Naive thymus-derived CD4-positive, alpha-beta T cell (primary cell): ENCODE measurements around the gene SPATA16. TPM values are rescaled to one million over a fixed set of nuclear protein-coding genes. Genes with fewer than 3 reads are reported as not detected.

Source experiments
- ATAC-seq: fragments of 150-1000 bp; cut with Tn5 transposase; 2 replicates; pipeline ENCODE4 v1.10.0; 2021; ENCODE audit warnings: mild to moderate bottlenecking, moderate library complexity
- CTCF ChIA-PET: fragments of 350-600 bp; sonication (Branson Sonifier 250); formaldehyde crosslinking; loops from one replicate; lab custom pipeline; 2021; ENCODE audit warnings: antibody characterized with exemption; lab: Charles Lee
- POLR2A ChIA-PET: fragments of 350-600 bp; sonication (Branson Sonifier 250); formaldehyde crosslinking; loops from one replicate; lab custom pipeline; 2021; ENCODE audit warnings: antibody characterized with exemption, inconsistent platforms; lab: Charles Lee
- DNase-seq, 9 donors: peaks; one replicate each; pipeline versions ENCODE4 v3.0.0 to v3.0.0-alpha.2; 2020 to 2022; ENCODE audit warnings: mixed read lengths in 1 of 9
- H3K27ac ChIP-seq: one replicate; pipeline ENCODE4 v1.7.0; 2013; ENCODE audit warnings: mild to moderate bottlenecking, low read depth, low read length, moderate library complexity
- H3K27me3 ChIP-seq, 2 donors: one replicate each; pipeline ENCODE4 v1.7.0; 2013; ENCODE audit warnings: low read length in 2 of 2, mild to moderate bottlenecking in 2 of 2, moderate library complexity in 2 of 2; ENCODE audit not compliant: control insufficient read depth in 2 of 2, insufficient read depth in 2 of 2
- H3K36me3 ChIP-seq, 3 experiments: 1 replicate in 2 of 3; 2 replicates in 1 of 3; pipeline ENCODE4 v1.7.0; 2013; ENCODE audit warnings: low read length in 3 of 3, mild to moderate bottlenecking in 3 of 3, moderate library complexity in 1 of 3; ENCODE audit not compliant: insufficient read depth in 3 of 3, control insufficient read depth in 2 of 3
- H3K4me1 ChIP-seq, 2 donors: one replicate each; pipeline ENCODE4 v1.7.0; 2013; ENCODE audit warnings: low read length in 2 of 2, mild to moderate bottlenecking in 2 of 2, moderate library complexity in 1 of 2; ENCODE audit not compliant: control insufficient read depth in 2 of 2, insufficient read depth in 2 of 2
- H3K4me3 ChIP-seq: 2 replicates; pipeline ENCODE4 v1.7.0; 2013; ENCODE audit warnings: mild to moderate bottlenecking, low read length
- H3K9me3 ChIP-seq, 3 experiments: 1 replicate in 2 of 3; 2 replicates in 1 of 3; pipeline ENCODE4 v1.7.0; 2013; ENCODE audit warnings: low read length in 3 of 3; ENCODE audit not compliant: control insufficient read depth in 2 of 3
- H3K27ac Mint-ChIP-seq, 9 donors: one replicate each; pipeline ENCODE4 v1.8.0; 2020 to 2022; ENCODE audit warnings: mixed read lengths in 9 of 9, mild to moderate bottlenecking in 8 of 9, moderate library complexity in 5 of 9, inconsistent platforms in 2 of 9
- H3K27me3 Mint-ChIP-seq, 5 donors: one replicate each; pipeline ENCODE4 v1.8.0; 2021 to 2022; ENCODE audit warnings: mixed read lengths in 5 of 5, mild to moderate bottlenecking in 1 of 5
- H3K36me3 Mint-ChIP-seq, 5 donors: one replicate each; pipeline ENCODE4 v1.8.0; 2020 to 2022; ENCODE audit warnings: mixed read lengths in 5 of 5, mild to moderate bottlenecking in 3 of 5, inconsistent platforms in 1 of 5
- H3K4me1 Mint-ChIP-seq, 7 donors: one replicate each; pipeline ENCODE4 v1.8.0; 2020 to 2022; ENCODE audit warnings: mixed read lengths in 7 of 7, mild to moderate bottlenecking in 3 of 7, inconsistent platforms in 1 of 7
- H3K4me3 Mint-ChIP-seq, 10 donors: one replicate each; pipeline ENCODE4 v1.8.0; 2020 to 2022; ENCODE audit warnings: mild to moderate bottlenecking in 10 of 10, mixed read lengths in 10 of 10, moderate library complexity in 6 of 10, inconsistent platforms in 2 of 10
- H3K9me3 Mint-ChIP-seq, 11 donors: one replicate each; pipeline ENCODE4 v1.8.0; 2020 to 2022; ENCODE audit warnings: mixed read lengths in 11 of 11, mild to moderate bottlenecking in 4 of 11, inconsistent platforms in 1 of 11, moderate library complexity in 1 of 11
- intact Hi-C, 2 donors: fragments of 100-400 bp; cut with micrococcal nuclease; formaldehyde crosslinking; loops; one replicate each; pipeline ENCODE4 v1.15.1; 2023
- polyA plus RNA-seq, 2 donors: library from polyadenylated mRNA; unstranded; fragments of 300-500 nt; fragmentation: Illumina TruSeq; gene quantifications; one replicate each; pipeline ENCODE4 v1.2.3, GENCODE V29; 2021
- total RNA-seq, 6 experiments: library from RNA in 5 of 6; stranded (reverse) in 5 of 6; gene quantifications; 1 replicate in 5 of 6; 2 replicates in 1 of 6; pipeline ENCODE4 v1.2.3 and lab custom pipeline; 2021 to 2026

The SPATA16 gene
- total and polyA plus RNA-seq, 7 experiments from 2014 or later: not detected

DNA sequence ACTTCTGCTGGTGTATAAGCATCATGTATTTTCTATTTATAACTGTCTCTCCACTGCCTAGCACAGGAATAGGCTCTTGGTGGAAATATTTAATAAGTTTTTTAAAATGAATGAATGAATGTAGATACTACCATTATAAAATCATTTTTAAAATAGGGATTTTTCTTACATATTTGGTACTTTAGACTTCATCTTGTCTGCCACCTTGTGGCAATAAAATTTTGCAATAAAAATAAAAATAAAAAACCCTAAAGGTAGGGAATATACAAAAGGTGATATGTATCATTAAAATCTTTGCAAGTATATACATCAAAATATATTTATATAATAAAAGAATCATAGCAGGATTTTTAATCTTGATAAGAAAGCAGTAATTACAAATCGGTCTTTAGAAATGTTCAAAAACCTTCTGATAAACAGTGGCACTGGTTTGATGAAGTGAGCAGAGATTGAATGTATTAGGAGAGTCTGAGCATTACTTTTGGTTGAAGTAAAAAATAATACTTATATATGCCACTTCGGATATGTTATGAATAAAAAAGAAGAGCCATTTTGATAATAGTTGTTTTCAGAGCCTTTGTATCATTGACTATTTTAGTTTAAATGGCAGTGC is 95.2 kb downstream of the SPATA16 start:
- Histone ChIP-seq H3K4me3 (no peak overlapping the region), H3K27ac (no peak overlapping the region), H3K4me1 (no peaks in the 10 kb centered on the region), H3K36me3 (no peaks in the 10 kb centered on the region), H3K9me3 (no peaks in the 10 kb centered on the region), H3K27me3 (no peaks in the 10 kb centered on the region)
- Mint-ChIP-seq H3K4me1 (no peaks in the 10 kb centered on the region), H3K27me3 (no peaks in the 10 kb centered on the region), H3K9me3 (no peaks in the 10 kb centered on the region), H3K36me3 (no peaks in the 10 kb centered on the region), H3K27ac (no peak overlapping the region), H3K4me3 (no peak overlapping the region)
- POLR2A ChIA-PET: no interaction called here
- ATAC-seq (no peak), DNase-seq (no peak)
- intact Hi-C loops: loop anchor here in 1 of 2 donors (5.0 to 10.0 kb wide), 2 partner anchors 239 to 371 kb away; no protein-coding TSS in a partner anchor
- CTCF ChIA-PET: no interaction called here

DNA sequence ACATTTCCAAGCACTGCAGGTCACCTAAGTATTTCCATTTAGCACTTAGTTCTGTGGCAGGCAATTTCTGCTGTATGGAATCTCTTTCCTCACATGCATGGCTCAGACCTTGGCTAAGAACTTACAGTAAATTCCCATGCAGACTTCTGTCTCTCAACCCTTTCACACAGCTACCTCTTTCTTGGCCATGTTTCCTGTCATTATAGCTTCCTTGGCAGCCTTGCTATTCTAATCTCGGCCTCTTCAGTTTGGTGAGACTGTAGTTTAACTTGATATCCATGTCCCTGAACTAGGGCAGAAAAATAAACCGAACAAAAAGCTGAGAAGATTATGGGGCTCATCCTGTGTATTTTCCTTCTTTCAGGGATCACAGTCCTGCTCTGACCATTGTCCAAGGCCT is 96.0 kb downstream of the SPATA16 start:
- no peaks in the 10 kb centered on the region for H3K9me3 Mint-ChIP-seq
- H3K9me3 ChIP-seq: no peaks in the 10 kb centered on the region
- no peaks in the 10 kb centered on the region for H3K36me3 ChIP-seq
- no peak overlapping the region for H3K4me3 ChIP-seq
- no peak for ATAC-seq
- no peak for DNase-seq
- no peak overlapping the region for H3K4me3 Mint-ChIP-seq
- H3K27me3 Mint-ChIP-seq: no peaks in the 10 kb centered on the region
- H3K27me3 ChIP-seq: no peaks in the 10 kb centered on the region
- H3K4me1 Mint-ChIP-seq: no peaks in the 10 kb centered on the region
- no peak overlapping the region for H3K27ac Mint-ChIP-seq
- POLR2A ChIA-PET: no interaction called here
- no peaks in the 10 kb centered on the region for H3K36me3 Mint-ChIP-seq
- intact Hi-C loops: loop anchor here in 1 of 2 donors (5.0 to 10.0 kb wide), 2 partner anchors 238 to 370 kb away; no protein-coding TSS in a partner anchor
- H3K4me1 ChIP-seq: no peaks in the 10 kb centered on the region
- H3K27ac ChIP-seq: no peak overlapping the region
- CTCF ChIA-PET: interaction anchor here (0.5 kb wide), 1 partner anchor 9 kb away, joined by 6 read pairs; no protein-coding TSS in a partner anchor

DNA sequence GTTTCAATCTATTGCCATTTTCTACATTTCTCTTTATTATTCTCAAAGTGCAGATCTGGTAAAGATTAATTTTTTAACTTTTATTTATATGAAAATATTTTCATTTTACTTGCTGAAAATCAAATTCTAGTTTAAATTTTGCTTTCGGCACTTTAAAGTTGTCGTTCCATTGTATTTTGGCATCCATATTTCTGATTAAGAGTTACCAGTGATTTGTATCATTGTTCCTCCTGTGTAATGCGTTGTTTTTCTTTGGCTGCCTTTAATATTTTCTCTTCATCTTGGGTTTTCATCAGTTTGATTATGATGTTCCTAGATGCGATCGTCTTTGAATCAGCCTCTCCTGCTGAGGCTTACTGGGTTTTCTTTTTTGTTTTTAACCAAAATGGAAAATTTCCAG is 97.3 kb downstream of the SPATA16 start:
- no peak overlapping the region for H3K4me3 Mint-ChIP-seq
- ChIA-PET POLR2A (no interaction called here), CTCF (no interaction called here)
- intact Hi-C loops: loop anchor here in 1 of 2 donors (10.0 kb wide), 1 partner anchor 369 kb away; no protein-coding TSS in a partner anchor
- H3K27me3 ChIP-seq: no peaks in the 10 kb centered on the region
- H3K27me3 Mint-ChIP-seq: no peaks in the 10 kb centered on the region
- no peak for ATAC-seq
- no peaks in the 10 kb centered on the region for H3K4me1 Mint-ChIP-seq
- H3K27ac ChIP-seq: no peak overlapping the region
- no peak overlapping the region for H3K27ac Mint-ChIP-seq
- H3K9me3 Mint-ChIP-seq: no peaks in the 10 kb centered on the region
- H3K4me1 ChIP-seq: no peaks in the 10 kb centered on the region
- H3K9me3 ChIP-seq: no peaks in the 10 kb centered on the region
- no peak for DNase-seq
- no peaks in the 10 kb centered on the region for H3K36me3 ChIP-seq
- no peaks in the 10 kb centered on the region for H3K36me3 Mint-ChIP-seq
- H3K4me3 ChIP-seq: no peak overlapping the region

DNA sequence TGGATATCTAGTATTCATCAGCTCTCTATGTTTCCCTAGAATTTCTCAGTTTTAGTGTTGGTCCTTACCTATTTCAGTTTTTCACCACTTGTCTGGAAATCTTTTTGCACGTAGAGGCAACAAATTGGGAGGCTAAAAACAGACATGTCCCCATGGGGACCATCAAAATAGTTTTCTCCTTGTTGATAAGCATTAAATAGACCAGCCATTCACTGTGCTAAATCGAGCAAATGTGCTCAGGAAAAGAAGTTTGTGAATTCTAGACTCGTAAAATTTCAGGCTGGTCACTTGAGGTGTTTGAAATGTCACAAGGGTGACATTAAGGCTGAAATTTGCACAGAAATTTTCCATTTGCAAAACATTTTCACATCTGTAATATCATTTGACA is 102.6 kb downstream of the SPATA16 start:
- POLR2A ChIA-PET: no interaction called here
- ATAC-seq: no peak
- H3K4me1 ChIP-seq: no peaks in the 10 kb centered on the region
- Mint-ChIP-seq H3K27me3 (no peaks in the 10 kb centered on the region), H3K4me3 (no peak overlapping the region), H3K36me3 (no peaks in the 10 kb centered on the region), H3K9me3 (no peaks in the 10 kb centered on the region), H3K4me1 (no peaks in the 10 kb centered on the region), H3K27ac (no peak overlapping the region)
- CTCF ChIA-PET: no interaction called here
- intact Hi-C loops: no loop called here
- H3K9me3 ChIP-seq: no peaks in the 10 kb centered on the region
- no peak overlapping the region for H3K27ac ChIP-seq
- H3K36me3 ChIP-seq: no peaks in the 10 kb centered on the region
- no peaks in the 10 kb centered on the region for H3K27me3 ChIP-seq
- H3K4me3 ChIP-seq: no peak overlapping the region
- DNase-seq: no peak

DNA sequence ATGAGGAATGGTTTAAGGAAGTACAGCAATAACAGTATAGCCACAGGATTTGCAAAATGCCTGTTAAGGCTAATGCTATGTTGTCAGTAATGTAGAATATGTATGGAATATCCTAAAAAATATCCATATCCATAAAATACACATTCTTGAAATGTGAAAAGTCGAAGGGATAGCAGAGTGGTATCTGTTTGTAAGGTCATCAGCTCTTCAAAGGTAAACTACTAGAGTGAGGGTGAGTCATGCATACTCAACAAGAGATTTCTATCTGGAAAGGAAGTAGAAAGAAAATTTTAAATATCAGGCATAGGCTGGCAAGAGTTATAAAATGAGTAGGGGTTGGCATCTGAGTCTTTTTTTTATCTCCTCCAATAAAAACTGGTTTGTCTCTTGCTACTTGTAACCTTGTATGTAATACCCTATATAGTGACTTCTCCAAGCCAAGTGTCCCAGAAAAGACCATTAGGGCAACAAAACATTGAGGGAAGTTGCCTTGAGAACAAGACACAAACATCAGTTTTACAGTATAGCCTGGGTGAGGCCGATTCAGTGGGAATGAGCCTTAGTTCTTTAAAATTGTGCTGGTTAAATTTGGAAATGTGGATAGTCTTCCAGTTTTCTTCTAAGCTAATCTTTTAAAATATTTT is 103.1 kb downstream of the SPATA16 start:
- no peaks in the 10 kb centered on the region for H3K4me1 Mint-ChIP-seq
- H3K4me3 ChIP-seq: no peak overlapping the region
- H3K4me3 Mint-ChIP-seq: no peak overlapping the region
- H3K27me3 Mint-ChIP-seq: no peaks in the 10 kb centered on the region
- H3K9me3 Mint-ChIP-seq: no peaks in the 10 kb centered on the region
- H3K36me3 ChIP-seq: no peaks in the 10 kb centered on the region
- no peaks in the 10 kb centered on the region for H3K36me3 Mint-ChIP-seq
- no peak for ATAC-seq
- no peaks in the 10 kb centered on the region for H3K4me1 ChIP-seq
- DNase-seq: no peak
- H3K27ac ChIP-seq: no peak overlapping the region
- POLR2A ChIA-PET: no interaction called here
- intact Hi-C loops: no loop called here
- H3K27me3 ChIP-seq: no peaks in the 10 kb centered on the region
- CTCF ChIA-PET: no interaction called here
- no peaks in the 10 kb centered on the region for H3K9me3 ChIP-seq
- no peak overlapping the region for H3K27ac Mint-ChIP-seq

DNA sequence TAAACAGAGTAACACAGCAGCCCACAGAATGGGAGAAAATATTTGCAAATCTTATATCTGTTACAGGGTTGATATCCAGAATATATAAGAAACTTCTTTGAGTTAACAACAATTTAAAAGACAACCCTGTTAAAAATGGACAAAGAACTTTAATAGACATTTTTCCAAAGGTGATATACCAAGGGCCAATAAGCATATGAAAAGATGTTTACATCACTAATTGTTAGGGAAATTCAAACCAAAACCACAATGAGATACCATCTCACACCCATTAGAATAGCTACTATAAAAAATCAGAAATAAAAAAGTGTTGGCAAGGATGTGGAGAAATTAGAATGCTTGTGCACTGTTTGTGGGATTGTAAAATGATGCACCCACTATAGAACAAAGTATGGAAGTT is 110.8 kb downstream of the SPATA16 start:
- Mint-ChIP-seq H3K27ac (no peak overlapping the region), H3K4me1 (no peaks in the 10 kb centered on the region), H3K27me3 (peaks cover 0 to 2% (median 0%) of the 10 kb centered on the region in 5 donors), H3K9me3 (peaks cover 0 to 6% (median 0%) of the 10 kb centered on the region in 11 donors), H3K4me3 (no peak overlapping the region), H3K36me3 (no peaks in the 10 kb centered on the region)
- POLR2A ChIA-PET: no interaction called here
- Histone ChIP-seq H3K4me3 (no peak overlapping the region), H3K36me3 (no peaks in the 10 kb centered on the region), H3K27me3 (no peaks in the 10 kb centered on the region), H3K9me3 (no peaks in the 10 kb centered on the region), H3K27ac (no peak overlapping the region), H3K4me1 (no peaks in the 10 kb centered on the region)
- ATAC-seq (no peak), DNase-seq (no peak)
- CTCF ChIA-PET: interaction anchor here (0.6 kb wide), 1 partner anchor 276 kb away, joined by 3 read pairs; no protein-coding TSS in a partner anchor
- intact Hi-C loops: no loop called here

DNA sequence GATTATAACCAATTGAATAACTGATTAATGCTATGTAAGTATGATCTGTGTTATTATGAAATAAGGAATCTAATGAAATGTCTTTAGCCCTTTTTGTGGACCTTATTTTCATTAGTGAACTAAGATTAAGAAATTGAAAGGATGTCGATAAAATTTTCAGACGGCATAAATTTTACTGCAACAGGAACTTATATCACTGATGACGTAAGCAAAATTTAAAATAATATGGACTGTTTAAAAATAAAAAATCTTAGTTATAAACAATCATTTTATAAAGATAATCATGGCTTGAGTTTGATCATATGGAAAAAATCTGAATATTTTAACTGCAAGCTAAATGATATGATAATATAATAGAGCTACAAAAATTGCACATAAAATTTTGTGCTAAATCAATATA is 112.7 kb downstream of the SPATA16 start:
- intact Hi-C loops: no loop called here
- no peaks in the 10 kb centered on the region for H3K4me1 Mint-ChIP-seq
- no peak overlapping the region for H3K4me3 ChIP-seq
- H3K27me3 ChIP-seq: no peaks in the 10 kb centered on the region
- DNase-seq (no peak), ATAC-seq (no peak)
- no peaks in the 10 kb centered on the region for H3K9me3 ChIP-seq
- H3K27ac Mint-ChIP-seq: no peak overlapping the region
- no peaks in the 10 kb centered on the region for H3K4me1 ChIP-seq
- no peaks in the 10 kb centered on the region for H3K36me3 ChIP-seq
- ChIA-PET POLR2A (no interaction called here), CTCF (no interaction called here)
- no peak overlapping the region for H3K4me3 Mint-ChIP-seq
- H3K9me3 Mint-ChIP-seq: peaks cover 0 to 6% (median 0%) of the 10 kb centered on the region in 11 donors
- no peaks in the 10 kb centered on the region for H3K36me3 Mint-ChIP-seq
- H3K27me3 Mint-ChIP-seq: peaks cover 0 to 2% (median 0%) of the 10 kb centered on the region in 5 donors
- H3K27ac ChIP-seq: no peak overlapping the region
